ENCODE data around the gene RTL10. TPM values are rescaled to one million over a fixed set of nuclear protein-coding genes. Genes with fewer than 3 reads are reported as not detected.

RTL10 gene
- total and polyA plus RNA-seq, 2 of the 13 experiments (the other 11 are each of a cell fraction or from before 2014, with no cell fraction given): 14.1 to 15.8 TPM

- no TSS peak for BruUV-seq (replicated peaks)
- no peak for TF ChIP-seq HDAC1 (CRISPR knock-in tag; IDR thresholded peaks at IDR 0.05)
- no peak for TF ChIP-seq FLYWCH1 (CRISPR knock-in tag; IDR thresholded peaks at IDR 0.05)
- TF ChIP-seq ZNF883 (CRISPR knock-in tag; IDR thresholded peaks at IDR 0.05; ENCODE audit: not compliant biosample characterization): no peak
- no peak for TF ChIP-seq CREBL2 (CRISPR knock-in tag; IDR thresholded peaks at IDR 0.05; ENCODE audit: borderline replicate concordance)
- no peak for TF ChIP-seq CSRNP2 (CRISPR knock-in tag; conservative IDR thresholded peaks at IDR 0.05; ENCODE audit: low read depth)
- no peak for TF ChIP-seq MAFK (conservative IDR thresholded peaks at IDR 0.05 in 1 of 2, IDR thresholded peaks at IDR 0.05 in 1 of 2; ENCODE audit: low read length in 2 of 2)
- no peak for TF ChIP-seq BHLHE40 (IDR thresholded peaks at IDR 0.05; ENCODE audit: low read length)
- TF ChIP-seq MAX (IDR thresholded peaks at IDR 0.05): no peak
- no peak for TF ChIP-seq SP140L (CRISPR knock-in tag; IDR thresholded peaks at IDR 0.05; ENCODE audit: borderline replicate concordance)
- no peak for TF ChIP-seq JDP2 (CRISPR knock-in tag; IDR thresholded peaks at IDR 0.05; ENCODE audit: borderline replicate concordance)
- no peak for TF ChIP-seq ATRX (CRISPR knock-in tag; IDR thresholded peaks at IDR 0.05; ENCODE audit: borderline replicate concordance)
- TF ChIP-seq ONECUT2 (CRISPR knock-in tag; IDR thresholded peaks at IDR 0.05): no peak
- no peak for TF ChIP-seq REL (CRISPR knock-in tag; conservative IDR thresholded peaks at IDR 0.05)
- POLR2A ChIA-PET: interaction anchor here (1.6 kb wide), 1 partner anchor 12 kb away, joined by 5 read pairs; the partner anchor contains the start of genes GNB1L and RTL10
- FAIRE-seq (no peak), DNase-seq (ENCODE audit: low spot score) (no peak), ATAC-seq (no peak)
- no peak overlapping the region for H3K4me3 ChIP-seq (replicated peaks in 1 of 3; ENCODE audit: insufficient read depth in 1 of 3, low read depth in 2 of 3, low read length in 3 of 3)
- 77% methylated on average over 5 of the region's 8 CpGs for WGBS (ENCODE audit: low lambda C conversion rate)
- CTCF ChIA-PET (ENCODE audit: low intra/inter-chr PET ratio, low total read pairs): no interaction called here
- H3K9ac ChIP-seq (ENCODE audit: insufficient read depth, low read depth, low read length): no peak overlapping the region
- H3K27me3 ChIP-seq (ENCODE audit: control insufficient read depth in 1 of 2, insufficient read depth in 2 of 2, low read length in 2 of 2): no peaks in the 10 kb centered on the region
- H3K4me2 ChIP-seq (ENCODE audit: low read depth, low read length): no peak overlapping the region; the same call in 1 of the 2 replicates
- intact Hi-C loops (cut with micrococcal nuclease; ENCODE audit: unreplicated experiment): loop anchor here (1.0 kb wide), 1 partner anchor 18 kb away; no protein-coding TSS in a partner anchor
- H3K9me3 ChIP-seq (ENCODE audit: low read length): no peaks in the 10 kb centered on the region
- H3K36me3 ChIP-seq (replicated peaks in 1 of 2; ENCODE audit: control insufficient read depth in 1 of 2, insufficient read depth in 2 of 2, low read length in 2 of 2): no peaks in the 10 kb centered on the region
- no peaks in the 10 kb centered on the region for H3K79me2 ChIP-seq (ENCODE audit: insufficient read depth, low read length)
- in situ Hi-C loops (cut with HindIII; ENCODE audit: extremely low pct_ligation_motif_present, low pct_unique_long_range_greater_than_20kb): no loop called here
- no peaks in the 10 kb centered on the region for H4K20me1 ChIP-seq (ENCODE audit: insufficient read depth, low read length)
- peak overlapping the region; percentile 62 for H3K27ac ChIP-seq (ENCODE audit: extremely low read length, insufficient read depth, low read length)
- H2AFZ ChIP-seq (ENCODE audit: low read length): no peak overlapping the region
- peaks cover 28% of the 10 kb centered on the region for H3K4me1 ChIP-seq (ENCODE audit: insufficient read depth, low read length)
Measured at GRCh38 chr22:19841641-19842392, 12.9 kb downstream of the RTL10 start.

Data from HepG2 (cell line).